GM19193 (cell line): ENCODE results near the gene COL27A1.

Experiments used
- POLR2A ChIP-seq: IDR thresholded peaks from 4 replicates; pipeline ENCODE4 v1.6.1; 2011; ENCODE audit not compliant: insufficient read depth, insufficient read length; ENCODE audit errors: extremely low read depth

COL27A1 gene

GRCh38 chr9:114166614-114167572 is 11.6 kb downstream of the COL27A1 start:
- TF ChIP-seq POLR2A, result no peak

GRCh38 chr9:114167591-114168091 is 12.3 kb downstream of the COL27A1 start:
- no peak for TF ChIP-seq POLR2A

DNA sequence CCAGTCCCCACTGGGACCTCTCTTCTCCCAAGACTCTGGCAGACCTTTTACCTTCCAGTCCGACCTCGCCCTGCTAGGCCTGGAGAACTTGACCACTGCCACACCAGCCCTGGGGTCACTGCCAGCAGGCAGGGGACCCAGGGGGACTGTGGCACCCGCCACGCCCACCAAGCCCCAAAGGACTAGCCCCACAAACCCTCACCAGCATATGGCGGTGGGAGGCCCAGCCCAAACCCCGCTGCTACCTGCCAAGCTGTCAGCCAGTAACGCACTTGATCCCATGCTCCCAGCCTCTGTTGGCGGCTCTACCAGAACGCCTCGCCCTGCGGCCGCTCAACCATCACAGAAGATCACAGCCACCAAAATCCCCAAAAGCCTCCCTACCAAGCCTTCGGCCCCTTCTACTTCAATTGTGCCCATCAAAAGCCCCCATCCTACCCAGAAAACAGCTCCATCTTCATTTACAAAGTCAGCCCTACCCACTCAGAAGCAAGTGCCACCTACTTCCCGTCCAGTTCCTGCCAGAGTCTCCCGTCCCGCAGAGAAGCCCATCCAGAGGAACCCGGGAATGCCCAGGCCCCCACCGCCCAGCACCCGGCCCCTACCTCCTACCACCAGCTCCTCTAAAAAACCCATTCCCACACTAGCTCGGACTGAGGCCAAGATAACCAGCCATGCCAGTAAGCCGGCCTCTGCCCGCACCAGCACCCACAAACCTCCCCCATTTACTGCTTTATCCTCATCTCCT is 13.1 kb downstream of the COL27A1 start:
- no peak for TF ChIP-seq POLR2A

DNA sequence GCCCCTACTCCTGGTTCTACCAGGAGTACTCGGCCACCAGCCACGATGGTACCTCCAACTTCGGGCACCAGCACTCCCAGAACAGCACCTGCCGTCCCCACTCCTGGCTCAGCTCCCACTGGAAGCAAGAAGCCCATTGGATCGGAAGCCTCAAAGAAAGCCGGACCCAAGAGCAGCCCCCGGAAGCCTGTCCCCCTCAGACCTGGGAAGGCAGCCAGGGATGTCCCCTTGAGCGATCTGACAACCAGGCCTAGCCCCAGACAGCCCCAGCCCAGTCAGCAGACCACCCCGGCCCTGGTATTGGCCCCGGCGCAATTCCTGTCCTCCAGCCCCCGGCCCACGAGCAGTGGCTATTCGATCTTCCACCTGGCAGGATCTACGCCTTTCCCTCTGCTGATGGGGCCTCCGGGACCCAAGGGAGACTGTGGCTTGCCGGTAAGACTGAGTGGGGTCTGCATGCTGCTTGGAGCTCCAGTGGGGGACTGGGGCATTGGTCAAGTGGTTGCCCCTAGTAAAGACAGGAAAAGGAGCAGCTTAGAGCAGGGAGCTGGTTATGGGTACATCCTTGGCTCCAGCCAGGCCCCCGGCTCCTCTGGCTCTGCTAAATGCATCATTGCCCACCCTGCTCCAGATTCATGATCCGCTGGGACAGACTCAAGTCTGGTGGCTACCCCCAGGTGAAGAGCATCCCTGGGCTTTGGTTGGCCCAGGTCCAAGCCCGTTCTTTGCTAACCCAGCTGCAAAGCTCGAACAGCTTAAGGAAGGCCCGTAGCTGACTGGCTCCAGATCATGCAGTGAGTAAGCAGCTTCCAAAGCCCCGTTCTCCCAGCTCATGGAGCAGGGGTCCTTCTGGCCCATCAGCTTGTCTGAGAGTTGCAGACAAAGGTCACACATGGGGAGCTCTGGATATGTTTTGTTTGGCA is 14.0 kb downstream of the COL27A1 start:
- TF ChIP-seq POLR2A, result no peak

- TF ChIP-seq POLR2A, result no peak
Measured at GRCh38 chr9:114169952-114170770, 14.8 kb downstream of the COL27A1 start.

GRCh38 chr9:114170771-114171461 is 15.6 kb downstream of the COL27A1 start:
- no peak for TF ChIP-seq POLR2A

DNA sequence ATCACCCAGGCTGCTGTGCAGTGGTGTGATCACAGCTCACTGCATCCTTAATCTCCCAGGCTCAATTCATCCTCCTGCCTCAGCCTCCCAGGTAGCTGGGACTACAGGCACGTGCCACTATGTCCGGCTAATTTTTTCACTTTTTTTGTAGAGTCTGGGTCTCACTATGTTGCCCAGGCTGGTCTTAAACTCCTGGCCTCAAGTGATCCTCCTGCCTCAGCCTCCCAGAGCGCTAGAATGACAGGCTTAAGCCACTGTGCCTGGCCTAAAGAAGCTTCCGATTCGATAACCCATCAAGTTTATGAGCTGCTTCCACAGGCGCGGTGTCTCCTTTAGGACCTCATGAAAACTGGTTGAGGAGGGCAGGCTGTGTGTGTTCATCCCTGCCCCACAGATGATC is 16.2 kb downstream of the COL27A1 start:
- TF ChIP-seq POLR2A, result no peak

DNA sequence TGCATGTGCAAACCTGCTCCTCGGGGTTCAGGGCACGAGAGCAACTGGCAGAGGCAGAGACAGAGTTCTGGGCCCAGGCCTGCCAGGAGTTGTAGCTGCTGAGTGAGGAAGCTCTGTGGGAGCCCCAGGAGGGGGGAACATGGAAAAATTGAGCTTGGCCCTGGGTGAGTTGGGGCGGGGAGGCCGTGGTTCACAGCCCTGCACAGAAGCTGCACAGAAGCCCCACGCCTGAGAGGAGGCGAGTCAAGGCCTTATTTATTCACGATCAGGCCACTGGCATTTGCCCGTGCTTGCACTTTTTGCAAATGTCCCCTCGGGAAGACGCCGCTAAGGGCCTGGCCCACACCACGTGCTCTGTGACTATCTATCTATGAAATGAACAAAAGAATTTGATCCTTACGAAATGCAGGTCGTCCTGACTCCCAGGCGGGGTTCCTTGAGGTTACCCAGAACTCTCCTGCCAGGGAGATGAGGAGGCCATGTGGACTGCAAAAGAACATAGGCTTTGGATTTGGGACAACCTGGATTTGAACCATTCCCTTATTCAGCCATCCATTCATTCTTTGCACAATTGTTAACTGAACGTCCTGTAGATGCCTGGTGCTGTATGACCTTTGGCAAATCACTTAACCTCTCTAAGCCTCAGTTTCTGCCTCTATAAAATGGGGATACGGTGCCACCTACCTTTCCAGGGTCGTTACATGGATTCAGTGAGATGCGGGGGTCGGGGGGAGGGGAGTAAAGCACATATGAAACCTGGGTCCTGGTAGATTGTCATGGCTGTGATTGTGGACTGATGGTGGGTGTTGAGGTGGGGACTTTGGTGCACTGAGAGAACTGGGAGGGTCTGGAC is 17.9 kb downstream of the COL27A1 start:
- TF ChIP-seq POLR2A, result no peak

- TF ChIP-seq POLR2A, result no peak
Measured at GRCh38 chr9:114174557-114174875, 19.2 kb downstream of the COL27A1 start.

GRCh38 chr9:114174876-114175771 is 19.8 kb downstream of the COL27A1 start:
- no peak for TF ChIP-seq POLR2A

- TF ChIP-seq POLR2A, result no peak
Measured at GRCh38 chr9:114176624-114177291, 21.4 kb downstream of the COL27A1 start.

DNA sequence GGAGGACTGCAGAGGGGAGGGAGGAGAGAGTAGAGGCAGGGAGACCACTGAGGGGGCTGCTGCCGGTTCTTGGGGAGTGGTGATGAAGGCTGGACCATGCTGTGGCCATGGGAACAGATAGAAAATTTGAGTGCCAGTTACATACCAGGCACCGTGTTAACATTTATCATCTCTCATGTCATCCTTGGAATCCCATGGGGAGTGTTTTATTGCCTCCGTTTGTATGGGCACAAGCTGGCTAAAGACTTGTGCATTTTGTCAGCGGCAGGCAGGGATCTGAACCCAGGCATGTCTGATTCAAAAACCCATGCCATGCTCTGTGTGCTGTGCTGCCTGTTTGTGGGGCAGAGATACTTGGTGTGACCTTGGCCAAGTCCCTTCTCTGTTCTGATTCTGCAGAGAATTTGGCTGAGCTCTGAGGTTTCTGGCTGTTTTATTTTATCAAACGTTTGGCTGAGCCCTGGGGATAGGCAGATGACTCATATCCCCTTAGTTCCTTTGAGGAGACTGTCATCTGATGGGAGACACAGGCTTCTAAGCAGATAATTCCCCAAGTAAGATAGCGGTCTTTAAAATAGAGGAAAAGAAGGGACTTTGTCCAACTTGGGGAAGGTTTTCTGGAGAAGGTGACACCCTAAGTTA is 22.2 kb downstream of the COL27A1 start:
- no peak for TF ChIP-seq POLR2A
